GM23338 (cell line): Measurements from ENCODE around the gene GPR141. TPM values are rescaled to one million over a fixed set of nuclear protein-coding genes. Genes with fewer than 3 reads are reported as not detected.

ENCODE experiments used
- ATAC-seq: fragments of 200-7000 bp; cut with Tn5 transposase; 3 replicates; pipeline ENCODE4 v1.9.1; 2020
- DNase-seq: peaks from one replicate; pipeline ENCODE4 v3.0.0-alpha.2; 2015; ENCODE audit warnings: low spot score
- H2AFZ ChIP-seq: fragments of 200-600 bp; sonication (generic); 2 replicates; pipeline ENCODE4 v1.8.0; 2016; ENCODE audit warnings: antibody characterized with exemption, mild to moderate bottlenecking, moderate library complexity
- H3F3A ChIP-seq: fragments of 200-600 bp; sonication (generic); replicated peaks from 2 replicates; pipeline ENCODE4 v1.8.0; 2017; ENCODE audit warnings: antibody characterized with exemption, mixed run types, low read depth
- H3K27ac ChIP-seq: fragments of 200-600 bp; sonication (generic); 2 replicates; pipeline ENCODE4 v1.6.1; 2016; ENCODE audit warnings: low read depth
- H3K27me3 ChIP-seq: fragments of 200-600 bp; sonication (generic); 2 replicates; pipeline ENCODE4 v1.8.0; 2016; ENCODE audit warnings: mild to moderate bottlenecking, mixed run types, moderate library complexity; ENCODE audit not compliant: insufficient read depth
- H3K36me3 ChIP-seq: fragments of 200-600 bp; sonication (generic); 2 replicates; pipeline ENCODE4 v1.8.0; 2016; ENCODE audit warnings: mild to moderate bottlenecking; ENCODE audit not compliant: insufficient read depth
- H3K4me1 ChIP-seq: fragments of 200-600 bp; sonication (generic); 2 replicates; pipeline ENCODE4 v1.8.0; 2016; ENCODE audit warnings: mild to moderate bottlenecking, moderate library complexity; ENCODE audit not compliant: insufficient read depth
- H3K4me2 ChIP-seq: fragments of 200-600 bp; sonication (generic); 2 replicates; pipeline ENCODE4 v1.7.1; 2017; ENCODE audit warnings: mixed run types
- H3K4me3 ChIP-seq: fragments of 200-600 bp; sonication (generic); 2 replicates; pipeline ENCODE4 v1.6.1; 2016; ENCODE audit warnings: mixed run types
- H3K79me2 ChIP-seq: fragments of 200-600 bp; sonication (generic); replicated peaks from 2 replicates; pipeline ENCODE4 v1.8.0; 2017; ENCODE audit warnings: mild to moderate bottlenecking; ENCODE audit not compliant: insufficient read depth
- H3K9me2 ChIP-seq: fragments of 200-600 bp; sonication (generic); 2 replicates; pipeline ENCODE4 v1.8.0; 2017; ENCODE audit not compliant: insufficient read depth
- H4K20me1 ChIP-seq: fragments of 200-600 bp; sonication (generic); replicated peaks from 2 replicates; pipeline ENCODE4 v1.8.0; 2017; ENCODE audit warnings: mild to moderate bottlenecking; ENCODE audit not compliant: insufficient read depth
- H3K27ac Mint-ChIP-seq: 2 replicates; pipeline ENCODE4 v1.8.0; 2020; ENCODE audit warnings: inconsistent platforms, mild to moderate bottlenecking, moderate library complexity, mixed read lengths
- H3K27me3 Mint-ChIP-seq: 3 replicates; pipeline ENCODE4 v1.8.0; 2022; ENCODE audit warnings: low read depth, mild to moderate bottlenecking, moderate library complexity, mixed read lengths, inconsistent platforms; ENCODE audit not compliant: insufficient read depth, poor library complexity
- H3K36me3 Mint-ChIP-seq: 3 replicates; pipeline ENCODE4 v1.8.0; 2021; ENCODE audit warnings: low read depth, mild to moderate bottlenecking, inconsistent platforms, moderate library complexity, mixed read lengths
- H3K4me1 Mint-ChIP-seq: 3 replicates; pipeline ENCODE4 v1.8.0; 2020; ENCODE audit warnings: mild to moderate bottlenecking, inconsistent platforms, mixed read lengths
- H3K4me3 Mint-ChIP-seq: 3 replicates; pipeline ENCODE4 v1.8.0; 2021; ENCODE audit warnings: moderate library complexity, mild to moderate bottlenecking, inconsistent platforms, mixed read lengths
- H3K9me3 Mint-ChIP-seq: 3 replicates; pipeline ENCODE4 v1.8.0; 2020; ENCODE audit warnings: moderate library complexity, mild to moderate bottlenecking, inconsistent platforms, mixed read lengths
- CREB1 ChIP-seq: fragments of 250-450 bp; sonication (Bioruptor Pico); IDR thresholded peaks from 2 replicates; pipeline ENCODE4 v1.5.0; 2020; ENCODE audit warnings: low read depth, mild to moderate bottlenecking, moderate library complexity
- EZH2 ChIP-seq: fragments of 200-600 bp; sonication (generic); IDR thresholded peaks from one replicate; pipeline ENCODE4 v1.8.0; 2017; ENCODE audit warnings: antibody characterized with exemption, mild to moderate bottlenecking, low read depth; ENCODE audit not compliant: unreplicated experiment
- EZH2phosphoT487 ChIP-seq: fragments of 200-600 bp; sonication (generic); IDR thresholded peaks from one replicate; pipeline ENCODE4 v1.8.1; 2018; ENCODE audit warnings: antibody characterized with exemption; ENCODE audit not compliant: unreplicated experiment
- NANOG ChIP-seq: IDR thresholded peaks from 2 replicates; pipeline ENCODE4 v1.6.1; 2016; ENCODE audit warnings: antibody characterized with exemption, borderline replicate concordance
- POLR2AphosphoS5 ChIP-seq: IDR thresholded peaks from 2 replicates; pipeline ENCODE4 v1.6.1; 2016; ENCODE audit warnings: antibody characterized with exemption, low read depth
- STAT1 ChIP-seq: IDR thresholded peaks from one replicate; pipeline ENCODE4 v1.6.1; 2016; ENCODE audit warnings: antibody characterized with exemption; ENCODE audit not compliant: unreplicated experiment
- ZNF114 ChIP-seq: fragments of 250-450 bp; sonication (Bioruptor Pico); IDR thresholded peaks from 2 replicates; pipeline ENCODE4 v1.5.0; 2020; ENCODE audit warnings: mild to moderate bottlenecking, moderate library complexity
- ZNF331 ChIP-seq: fragments of 250-450 bp; sonication (Bioruptor Pico); IDR thresholded peaks from 2 replicates; pipeline ENCODE4 v1.5.0; 2020; ENCODE audit warnings: low read depth, mild to moderate bottlenecking, moderate library complexity
- polyA plus RNA-seq: library from polyadenylated mRNA; unstranded; fragments of >200 nt; fragmentation: Nextera tagmentation; extraction: Ambion mirVana; gene quantifications from 2 replicates; pipeline ENCODE4 v1.2.1, GENCODE V29; 2016
- total RNA-seq: library from RNA; depleted of rRNA; stranded (reverse); fragments of >200 nt; shearing (Covaris generic); gene quantifications from 2 replicates; pipeline ENCODE4 v1.2.3, GENCODE V29; 2014
- TF ChIP-seq, protein P1 (sequence below), 2 experiments: fragments of 200-600 bp in 1 of 2; sonication (generic) in 1 of 2; conservative IDR thresholded peaks; 2 replicates each; pipeline versions ENCODE4 v1.5.1 to v1.6.1; 2016 to 2017; ENCODE audit warnings: antibody characterized with exemption in 2 of 2, low read depth in 2 of 2, mild to moderate bottlenecking in 2 of 2, moderate library complexity in 1 of 2
- TF ChIP-seq, protein P2 (sequence below): IDR thresholded peaks from one replicate; pipeline ENCODE4 v1.6.1; 2018; ENCODE audit warnings: antibody characterized with exemption; ENCODE audit not compliant: unreplicated experiment
- TF ChIP-seq, protein P3 (sequence below): IDR thresholded peaks from 2 replicates; pipeline ENCODE4 v1.6.1; 2016; ENCODE audit warnings: antibody characterized with exemption

GPR141 gene
- total and polyA plus RNA-seq, 2 experiments from 2014 or later, result 0.80 TPM; not detected in 1

DNA sequence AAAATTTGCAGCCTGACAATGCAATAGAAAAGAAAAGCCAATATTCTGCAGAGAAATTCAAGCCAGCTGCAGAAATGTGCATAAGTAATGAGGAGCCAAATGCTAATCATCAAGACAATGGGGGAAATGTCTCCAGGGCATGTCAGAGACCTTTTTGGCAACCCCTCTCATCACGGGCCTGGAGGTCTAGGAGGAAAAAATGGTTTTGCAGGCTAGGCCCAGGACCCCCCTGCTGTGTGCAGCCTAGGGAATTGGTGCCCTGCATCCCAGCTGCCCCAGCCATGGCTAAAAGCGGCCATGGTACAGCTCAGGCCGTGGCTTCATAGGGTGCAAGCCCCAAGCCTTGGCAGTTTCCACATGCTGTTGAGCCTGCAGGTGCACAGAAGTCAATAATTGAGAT lies 92.4 kb downstream of the GPR141 start:
- H3K9me2 ChIP-seq, result 0 out of 2 replicates have a peak, but pooled peaks cover 4% of the 10 kb centered on the region
- H3K27me3 Mint-ChIP-seq, result no peaks in the 10 kb centered on the region
- H3K36me3 Mint-ChIP-seq, result peaks cover 24% of the 10 kb centered on the region
- no peak overlapping the region for H3K27ac Mint-ChIP-seq
- peaks cover 2% of the 10 kb centered on the region; the same call in 1 of the 2 replicates for H3K36me3 ChIP-seq
- no peak overlapping the region for H3K4me2 ChIP-seq
- DNase-seq (no peak), ATAC-seq (no peak)
- H3K27me3 ChIP-seq, result no peaks in the 10 kb centered on the region
- TF ChIP-seq ZNF114, result no peak
- TF ChIP-seq, protein P1, sequence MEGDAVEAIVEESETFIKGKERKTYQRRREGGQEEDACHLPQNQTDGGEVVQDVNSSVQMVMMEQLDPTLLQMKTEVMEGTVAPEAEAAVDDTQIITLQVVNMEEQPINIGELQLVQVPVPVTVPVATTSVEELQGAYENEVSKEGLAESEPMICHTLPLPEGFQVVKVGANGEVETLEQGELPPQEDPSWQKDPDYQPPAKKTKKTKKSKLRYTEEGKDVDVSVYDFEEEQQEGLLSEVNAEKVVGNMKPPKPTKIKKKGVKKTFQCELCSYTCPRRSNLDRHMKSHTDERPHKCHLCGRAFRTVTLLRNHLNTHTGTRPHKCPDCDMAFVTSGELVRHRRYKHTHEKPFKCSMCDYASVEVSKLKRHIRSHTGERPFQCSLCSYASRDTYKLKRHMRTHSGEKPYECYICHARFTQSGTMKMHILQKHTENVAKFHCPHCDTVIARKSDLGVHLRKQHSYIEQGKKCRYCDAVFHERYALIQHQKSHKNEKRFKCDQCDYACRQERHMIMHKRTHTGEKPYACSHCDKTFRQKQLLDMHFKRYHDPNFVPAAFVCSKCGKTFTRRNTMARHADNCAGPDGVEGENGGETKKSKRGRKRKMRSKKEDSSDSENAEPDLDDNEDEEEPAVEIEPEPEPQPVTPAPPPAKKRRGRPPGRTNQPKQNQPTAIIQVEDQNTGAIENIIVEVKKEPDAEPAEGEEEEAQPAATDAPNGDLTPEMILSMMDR (conservative IDR thresholded peaks at IDR 0.05; ENCODE audit: low read depth in 2 of 2), result no peak
- TF ChIP-seq, protein P2, sequence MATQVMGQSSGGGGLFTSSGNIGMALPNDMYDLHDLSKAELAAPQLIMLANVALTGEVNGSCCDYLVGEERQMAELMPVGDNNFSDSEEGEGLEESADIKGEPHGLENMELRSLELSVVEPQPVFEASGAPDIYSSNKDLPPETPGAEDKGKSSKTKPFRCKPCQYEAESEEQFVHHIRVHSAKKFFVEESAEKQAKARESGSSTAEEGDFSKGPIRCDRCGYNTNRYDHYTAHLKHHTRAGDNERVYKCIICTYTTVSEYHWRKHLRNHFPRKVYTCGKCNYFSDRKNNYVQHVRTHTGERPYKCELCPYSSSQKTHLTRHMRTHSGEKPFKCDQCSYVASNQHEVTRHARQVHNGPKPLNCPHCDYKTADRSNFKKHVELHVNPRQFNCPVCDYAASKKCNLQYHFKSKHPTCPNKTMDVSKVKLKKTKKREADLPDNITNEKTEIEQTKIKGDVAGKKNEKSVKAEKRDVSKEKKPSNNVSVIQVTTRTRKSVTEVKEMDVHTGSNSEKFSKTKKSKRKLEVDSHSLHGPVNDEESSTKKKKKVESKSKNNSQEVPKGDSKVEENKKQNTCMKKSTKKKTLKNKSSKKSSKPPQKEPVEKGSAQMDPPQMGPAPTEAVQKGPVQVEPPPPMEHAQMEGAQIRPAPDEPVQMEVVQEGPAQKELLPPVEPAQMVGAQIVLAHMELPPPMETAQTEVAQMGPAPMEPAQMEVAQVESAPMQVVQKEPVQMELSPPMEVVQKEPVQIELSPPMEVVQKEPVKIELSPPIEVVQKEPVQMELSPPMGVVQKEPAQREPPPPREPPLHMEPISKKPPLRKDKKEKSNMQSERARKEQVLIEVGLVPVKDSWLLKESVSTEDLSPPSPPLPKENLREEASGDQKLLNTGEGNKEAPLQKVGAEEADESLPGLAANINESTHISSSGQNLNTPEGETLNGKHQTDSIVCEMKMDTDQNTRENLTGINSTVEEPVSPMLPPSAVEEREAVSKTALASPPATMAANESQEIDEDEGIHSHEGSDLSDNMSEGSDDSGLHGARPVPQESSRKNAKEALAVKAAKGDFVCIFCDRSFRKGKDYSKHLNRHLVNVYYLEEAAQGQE, result no peak
- TF ChIP-seq NANOG, result no peak
- no peak for TF ChIP-seq POLR2AphosphoS5
- TF ChIP-seq EZH2phosphoT487, result no peak
- TF ChIP-seq, protein P3, sequence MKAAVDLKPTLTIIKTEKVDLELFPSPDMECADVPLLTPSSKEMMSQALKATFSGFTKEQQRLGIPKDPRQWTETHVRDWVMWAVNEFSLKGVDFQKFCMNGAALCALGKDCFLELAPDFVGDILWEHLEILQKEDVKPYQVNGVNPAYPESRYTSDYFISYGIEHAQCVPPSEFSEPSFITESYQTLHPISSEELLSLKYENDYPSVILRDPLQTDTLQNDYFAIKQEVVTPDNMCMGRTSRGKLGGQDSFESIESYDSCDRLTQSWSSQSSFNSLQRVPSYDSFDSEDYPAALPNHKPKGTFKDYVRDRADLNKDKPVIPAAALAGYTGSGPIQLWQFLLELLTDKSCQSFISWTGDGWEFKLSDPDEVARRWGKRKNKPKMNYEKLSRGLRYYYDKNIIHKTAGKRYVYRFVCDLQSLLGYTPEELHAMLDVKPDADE, result no peak
- TF ChIP-seq CREB1 (CRISPR knock-in tag), result no peak
- no peak for TF ChIP-seq EZH2
- TF ChIP-seq STAT1, result no peak
- no peak for TF ChIP-seq ZNF331
- H3K4me1 ChIP-seq, result no peaks in the 10 kb centered on the region
- peaks cover 43% of the 10 kb centered on the region for H3K9me3 Mint-ChIP-seq
- H3K4me3 Mint-ChIP-seq, result no peak overlapping the region
- H3K4me1 Mint-ChIP-seq, result no peaks in the 10 kb centered on the region
- H3K27ac ChIP-seq, result no peak overlapping the region
- H4K20me1 ChIP-seq, result no peaks in the 10 kb centered on the region
- H3K4me3 ChIP-seq, result no peak overlapping the region
- H2AFZ ChIP-seq, result no peak overlapping the region
- H3K79me2 ChIP-seq, result no peaks in the 10 kb centered on the region
- H3F3A ChIP-seq, result no peaks in the 10 kb centered on the region
